H9 (cell line): ENCODE data around the gene SCIMP. TPM values are rescaled to one million over a fixed set of nuclear protein-coding genes. Genes with fewer than 3 reads are reported as not detected.

Experiments
- DNase-seq: peaks from one replicate; pipeline ENCODE4 v3.0.0-alpha.2; 2017
- H2AFZ ChIP-seq: one replicate; pipeline ENCODE4 v1.6.1; 2013; ENCODE audit warnings: mild to moderate bottlenecking, low read length, control low read depth, moderate library complexity
- H2AK5ac ChIP-seq: 2 replicates; pipeline ENCODE4 v1.6.1; 2013; ENCODE audit warnings: low read length, control low read depth, mixed read lengths; ENCODE audit not compliant: insufficient read length
- H2BK120ac ChIP-seq: one replicate; pipeline ENCODE4 v1.6.1; 2013; ENCODE audit warnings: low read depth, mild to moderate bottlenecking, low read length, control low read depth, inconsistent platforms; ENCODE audit not compliant: poor library complexity, severe bottlenecking
- H2BK12ac ChIP-seq: 2 replicates; pipeline ENCODE4 v1.6.1; 2013; ENCODE audit warnings: low read length, control low read depth, mixed read lengths, low read depth; ENCODE audit not compliant: insufficient read length
- H2BK15ac ChIP-seq: 2 replicates; pipeline ENCODE4 v1.6.1; 2013; ENCODE audit warnings: low read depth, low read length, control low read depth
- H2BK20ac ChIP-seq: one replicate; pipeline ENCODE4 v1.6.1; 2013; ENCODE audit warnings: low read depth, mild to moderate bottlenecking, low read length, control low read depth, inconsistent platforms; ENCODE audit not compliant: poor library complexity, severe bottlenecking
- H2BK5ac ChIP-seq: 2 replicates; pipeline ENCODE4 v1.6.1; 2013; ENCODE audit warnings: low read length, control low read depth, mixed read lengths; ENCODE audit not compliant: insufficient read length
- H3K14ac ChIP-seq: 2 replicates; pipeline ENCODE4 v1.6.1; 2013; ENCODE audit warnings: low read length, control low read depth; ENCODE audit not compliant: insufficient read depth
- H3K18ac ChIP-seq: 2 replicates; pipeline ENCODE4 v1.6.1; 2013; ENCODE audit warnings: low read depth, mild to moderate bottlenecking, mixed read lengths, low read length, control low read depth; ENCODE audit not compliant: insufficient read length
- H3K23ac ChIP-seq: 2 replicates; pipeline ENCODE4 v1.6.1; 2013; ENCODE audit warnings: low read length, control low read depth, mixed read lengths, low read depth; ENCODE audit not compliant: insufficient read length
- H3K23me2 ChIP-seq: 2 replicates; pipeline ENCODE4 v1.6.1; 2013; ENCODE audit warnings: low read depth, mild to moderate bottlenecking, mixed read lengths, low read length, control low read depth; ENCODE audit not compliant: insufficient read length, poor library complexity, severe bottlenecking
- H3K27ac ChIP-seq: 2 replicates; pipeline ENCODE4 v1.5.1; 2013; ENCODE audit warnings: low read length, control low read depth, mixed read lengths, low read depth; ENCODE audit not compliant: insufficient read length
- H3K27me3 ChIP-seq: 2 replicates; pipeline ENCODE4 v1.6.1; 2013; ENCODE audit warnings: low read length, control low read depth, inconsistent platforms; ENCODE audit not compliant: insufficient read depth
- H3K4ac ChIP-seq: 2 replicates; pipeline ENCODE4 v1.6.1; 2013; ENCODE audit warnings: low read depth, mild to moderate bottlenecking, control low read depth, inconsistent platforms, low read length, moderate library complexity
- H3K4me1 ChIP-seq: 2 replicates; pipeline ENCODE4 v1.6.1; 2013; ENCODE audit warnings: low read length, control low read depth, inconsistent platforms; ENCODE audit not compliant: insufficient read depth
- H3K4me2 ChIP-seq: 2 replicates; pipeline ENCODE4 v1.6.1; 2013; ENCODE audit warnings: low read length, control low read depth, mixed read lengths; ENCODE audit not compliant: insufficient read length, insufficient read depth
- H3K56ac ChIP-seq: 2 replicates; pipeline ENCODE4 v1.6.1; 2013; ENCODE audit warnings: low read depth, mild to moderate bottlenecking, mixed read lengths, low read length, control low read depth; ENCODE audit not compliant: insufficient read length
- H3K79me1 ChIP-seq: 2 replicates; pipeline ENCODE4 v1.6.1; 2013; ENCODE audit warnings: low read depth, mild to moderate bottlenecking, moderate library complexity, low read length, control low read depth, inconsistent platforms; ENCODE audit not compliant: insufficient read depth, poor library complexity, severe bottlenecking
- H3K79me2 ChIP-seq: 2 replicates; pipeline ENCODE4 v1.6.1; 2013; ENCODE audit warnings: low read length, control low read depth, inconsistent platforms; ENCODE audit not compliant: insufficient read depth
- H3K9ac ChIP-seq: 2 replicates; pipeline ENCODE4 v1.6.1; 2013; ENCODE audit warnings: low read length, control low read depth, mixed read lengths; ENCODE audit not compliant: insufficient read length; ENCODE audit errors: extremely low read depth
- H3K9me3 ChIP-seq: one replicate; pipeline ENCODE4 v1.6.1; 2013; ENCODE audit warnings: low read depth, low read length, inconsistent platforms; ENCODE audit not compliant: control insufficient read depth
- H3T11ph ChIP-seq: one replicate; pipeline ENCODE4 v1.6.1; 2013; ENCODE audit warnings: mild to moderate bottlenecking, low read length, control low read depth, inconsistent platforms
- H4K20me1 ChIP-seq: one replicate; pipeline ENCODE4 v1.6.1; 2013; ENCODE audit not compliant: control insufficient read depth, insufficient read length, insufficient read depth
- H4K5ac ChIP-seq: 2 replicates; pipeline ENCODE4 v1.6.1; 2013; ENCODE audit warnings: low read depth, mild to moderate bottlenecking, mixed read lengths, low read length, control low read depth; ENCODE audit not compliant: insufficient read length
- H4K8ac ChIP-seq: replicated peaks from 2 replicates; pipeline ENCODE4 v1.6.1; 2013; ENCODE audit warnings: low read length, control low read depth, mixed read lengths, low read depth; ENCODE audit not compliant: insufficient read length
- H4K91ac ChIP-seq: 2 replicates; pipeline ENCODE4 v1.6.1; 2013; ENCODE audit warnings: low read depth, mild to moderate bottlenecking, moderate library complexity, mixed read lengths, low read length, control low read depth; ENCODE audit not compliant: insufficient read length
- H3K27ac Mint-ChIP-seq, 3 experiments: 2 replicates in 2 of 3; 3 replicates in 1 of 3; pipeline ENCODE4 v1.8.0; 2020 to 2021; ENCODE audit warnings: mixed read lengths in 3 of 3, mild to moderate bottlenecking in 1 of 3, moderate library complexity in 1 of 3
- H3K27me3 Mint-ChIP-seq: 2 replicates; pipeline ENCODE4 v1.8.0; 2021; ENCODE audit warnings: low read depth, mild to moderate bottlenecking, moderate library complexity, mixed read lengths
- H3K36me3 Mint-ChIP-seq, 3 experiments: 2 replicates in 2 of 3; 3 replicates in 1 of 3; pipeline ENCODE4 v1.8.0; 2020 to 2021; ENCODE audit warnings: low read depth in 3 of 3, mixed read lengths in 3 of 3; ENCODE audit not compliant: insufficient read depth in 1 of 3
- H3K4me1 Mint-ChIP-seq, 2 experiments: 2 replicates each; pipeline ENCODE4 v1.8.0; 2020; ENCODE audit warnings: mixed read lengths in 2 of 2
- H3K4me3 Mint-ChIP-seq, 2 experiments: 2 replicates in 1 of 2; 3 replicates in 1 of 2; pipeline ENCODE4 v1.8.0; 2020 to 2021; ENCODE audit warnings: mild to moderate bottlenecking in 2 of 2, mixed read lengths in 2 of 2, moderate library complexity in 1 of 2
- H3K9me3 Mint-ChIP-seq, 2 experiments: 2 replicates in 1 of 2; 3 replicates in 1 of 2; pipeline ENCODE4 v1.8.0; 2020; ENCODE audit warnings: mild to moderate bottlenecking in 2 of 2, mixed read lengths in 2 of 2, moderate library complexity in 1 of 2
- WGBS: extraction: QIAGEN DNeasy Blood & Tissue Kit; methylation state at CpG from one replicate; pipeline ENCODE4 v1.1.7; 2013; ENCODE audit warnings: missing lambda C conversion rate, low lambda C conversion rate, mixed read lengths; ENCODE audit not compliant: insufficient read length; ENCODE audit errors: extremely low coverage; 5-methylcytosine and 5-hydroxymethylcytosine counted together
- total RNA-seq: library from RNA; stranded (reverse); gene quantifications from 2 replicates; pipeline ENCODE4 v1.2.1, GENCODE V29; 2021
- TF ChIP-seq, protein P1 (sequence below): fragments of 200-600 bp; sonication (generic); conservative IDR thresholded peaks from 3 replicates; pipeline ENCODE4 v1.8.0; 2021; ENCODE audit warnings: antibody characterized with exemption, mild to moderate bottlenecking

The SCIMP gene
- total RNA-seq, 1 experiment from 2014 or later = not detected

GRCh38 chr17:5182597-5183409 is 51.9 kb downstream of the SCIMP start:
- H3K36me3 Mint-ChIP-seq = peaks cover 88 to 97% (median 89%) of the 10 kb centered on the region in 3 experiments
- Histone ChIP-seq H2AK5ac (no peak overlapping the region), H2AFZ (no peak overlapping the region), H3K79me2 (no peaks in the 10 kb centered on the region), H3K27me3 (no peaks in the 10 kb centered on the region), H3K4me1 (no peaks in the 10 kb centered on the region), H2BK15ac (no peak overlapping the region), H3K56ac (no peak overlapping the region), H3K9ac (no peak overlapping the region), H2BK20ac (no peak overlapping the region), H4K91ac (no peak overlapping the region), H3K27ac (no peak overlapping the region), H3K18ac (no peak overlapping the region), H3K14ac (no peak overlapping the region), H3K9me3 (peaks cover 89% of the 10 kb centered on the region), H3K4ac (no peak overlapping the region), H4K5ac (no peak overlapping the region), H3K23me2 (no peaks in the 10 kb centered on the region), H4K8ac (no peak overlapping the region), H2BK120ac (no peak overlapping the region), H2BK12ac (no peak overlapping the region), H4K20me1 (no peaks in the 10 kb centered on the region), H3T11ph (no peak overlapping the region), H3K79me1 (no peaks in the 10 kb centered on the region), H2BK5ac (no peak overlapping the region), H3K23ac (no peak overlapping the region), H3K4me2 (no peak overlapping the region)
- H3K4me3 Mint-ChIP-seq = no peak overlapping the region
- no peak overlapping the region for H3K27ac Mint-ChIP-seq
- H3K9me3 Mint-ChIP-seq = peaks cover 95 to 96% of the 10 kb centered on the region in 2 experiments
- DNase-seq = no peak
- no peaks in the 10 kb centered on the region for H3K4me1 Mint-ChIP-seq
- peaks cover 51% of the 10 kb centered on the region for H3K27me3 Mint-ChIP-seq
- TF ChIP-seq, protein P1, sequence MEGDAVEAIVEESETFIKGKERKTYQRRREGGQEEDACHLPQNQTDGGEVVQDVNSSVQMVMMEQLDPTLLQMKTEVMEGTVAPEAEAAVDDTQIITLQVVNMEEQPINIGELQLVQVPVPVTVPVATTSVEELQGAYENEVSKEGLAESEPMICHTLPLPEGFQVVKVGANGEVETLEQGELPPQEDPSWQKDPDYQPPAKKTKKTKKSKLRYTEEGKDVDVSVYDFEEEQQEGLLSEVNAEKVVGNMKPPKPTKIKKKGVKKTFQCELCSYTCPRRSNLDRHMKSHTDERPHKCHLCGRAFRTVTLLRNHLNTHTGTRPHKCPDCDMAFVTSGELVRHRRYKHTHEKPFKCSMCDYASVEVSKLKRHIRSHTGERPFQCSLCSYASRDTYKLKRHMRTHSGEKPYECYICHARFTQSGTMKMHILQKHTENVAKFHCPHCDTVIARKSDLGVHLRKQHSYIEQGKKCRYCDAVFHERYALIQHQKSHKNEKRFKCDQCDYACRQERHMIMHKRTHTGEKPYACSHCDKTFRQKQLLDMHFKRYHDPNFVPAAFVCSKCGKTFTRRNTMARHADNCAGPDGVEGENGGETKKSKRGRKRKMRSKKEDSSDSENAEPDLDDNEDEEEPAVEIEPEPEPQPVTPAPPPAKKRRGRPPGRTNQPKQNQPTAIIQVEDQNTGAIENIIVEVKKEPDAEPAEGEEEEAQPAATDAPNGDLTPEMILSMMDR = no peak
- WGBS = no CpG with 5 or more reads among the region's 6 CpGs
